Loucy (cell line): ENCODE measurements around the gene RBP2.

Experiments
- H2AFZ ChIP-seq: fragments of 200-600 bp; sonication (generic); 2 replicates; pipeline ENCODE4 v1.6.0; 2016; ENCODE audit warnings: antibody characterized with exemption, mild to moderate bottlenecking, low read length, moderate library complexity
- H3F3A ChIP-seq: fragments of 200-600 bp; 2 replicates; pipeline ENCODE4 v1.6.0; 2016; ENCODE audit warnings: antibody characterized with exemption, low read depth, mild to moderate bottlenecking
- H3K27me3 ChIP-seq: fragments of 200-600 bp; sonication (generic); 2 replicates; pipeline ENCODE4 v1.6.1; 2014; ENCODE audit warnings: low read length, mild to moderate bottlenecking; ENCODE audit not compliant: insufficient read depth, poor library complexity, severe bottlenecking
- H3K36me3 ChIP-seq: fragments of 200-600 bp; sonication (generic); 2 replicates; pipeline ENCODE4 v1.6.1; 2016; ENCODE audit warnings: low read length; ENCODE audit not compliant: insufficient read depth
- H3K4me1 ChIP-seq: fragments of 200-600 bp; sonication (generic); 2 replicates; pipeline ENCODE4 v1.5.1; 2014; ENCODE audit warnings: low read length, mild to moderate bottlenecking; ENCODE audit not compliant: insufficient read depth, poor library complexity, severe bottlenecking
- H3K4me2 ChIP-seq: fragments of 200-600 bp; sonication (generic); 2 replicates; pipeline ENCODE4 v1.6.0; 2014; ENCODE audit warnings: antibody characterized with exemption, low read length, low read depth, mild to moderate bottlenecking; ENCODE audit not compliant: poor library complexity, severe bottlenecking
- H3K4me3 ChIP-seq: fragments of 200-600 bp; sonication (generic); 2 replicates; pipeline ENCODE4 v1.5.1; 2014; ENCODE audit warnings: low read length, mild to moderate bottlenecking, mixed read lengths; ENCODE audit not compliant: poor library complexity, severe bottlenecking
- H3K79me2 ChIP-seq: fragments of 200-600 bp; sonication (generic); 2 replicates; pipeline ENCODE4 v1.6.1; 2014; ENCODE audit warnings: low read length; ENCODE audit not compliant: insufficient read depth
- H3K9ac ChIP-seq: fragments of 200-600 bp; sonication (generic); 2 replicates; pipeline ENCODE4 v1.6.0; 2014; ENCODE audit warnings: mild to moderate bottlenecking, low read depth, low read length, moderate library complexity; ENCODE audit not compliant: poor library complexity, severe bottlenecking
- H3K9me2 ChIP-seq: fragments of 200-600 bp; sonication (generic); replicated peaks from 2 replicates; pipeline ENCODE4 v1.6.1; 2016; ENCODE audit warnings: low read depth, low read length, mixed read lengths
- H3K9me3 ChIP-seq: fragments of 200-600 bp; sonication (generic); 2 replicates; pipeline ENCODE4 v1.6.1; 2014; ENCODE audit warnings: mild to moderate bottlenecking, antibody characterized with exemption, low read length, low read depth; ENCODE audit not compliant: insufficient read depth
- H4K20me1 ChIP-seq: fragments of 200-600 bp; sonication (generic); 2 replicates; pipeline ENCODE4 v1.6.0; 2014; ENCODE audit warnings: antibody characterized with exemption, low read length, mild to moderate bottlenecking; ENCODE audit not compliant: insufficient read depth, poor library complexity, severe bottlenecking
- CTCF ChIP-seq: fragments of 200-600 bp; sonication (generic); conservative IDR thresholded peaks from 2 replicates; pipeline ENCODE4 v1.5.1; 2014; ENCODE audit warnings: mild to moderate bottlenecking, antibody characterized with exemption, low read length
- EZH2phosphoT487 ChIP-seq: fragments of 200-600 bp; IDR thresholded peaks from 2 replicates; pipeline ENCODE4 v1.6.1; 2018; ENCODE audit warnings: antibody characterized with exemption, mild to moderate bottlenecking, moderate library complexity, borderline replicate concordance

The RBP2 gene

GRCh38 chr3:139460529-139460928, 15.8 kb downstream of the RBP2 start:
- Histone ChIP-seq H3K4me3 (no peak overlapping the region), H3K36me3 (no peaks in the 10 kb centered on the region), H3K9me2 (no peaks in the 10 kb centered on the region), H3K4me2 (no peak overlapping the region), H3K9ac (no peak overlapping the region), H4K20me1 (no peaks in the 10 kb centered on the region), H3F3A (no peaks in the 10 kb centered on the region), H3K27me3 (no peaks in the 10 kb centered on the region), H3K4me1 (no peaks in the 10 kb centered on the region), H2AFZ (no peak overlapping the region), H3K9me3 (no peaks in the 10 kb centered on the region), H3K79me2 (no peaks in the 10 kb centered on the region)
- TF ChIP-seq CTCF (no peak), EZH2phosphoT487 (no peak)

GRCh38 chr3:139460076-139460475, 16.2 kb downstream of the RBP2 start:
- Histone ChIP-seq H3K27me3 (no peaks in the 10 kb centered on the region), H3K9me3 (no peaks in the 10 kb centered on the region), H3K9me2 (no peaks in the 10 kb centered on the region), H3K9ac (no peak overlapping the region), H3K36me3 (no peaks in the 10 kb centered on the region), H2AFZ (no peak overlapping the region), H3K79me2 (no peaks in the 10 kb centered on the region), H3K4me1 (no peaks in the 10 kb centered on the region), H3K4me3 (no peak overlapping the region), H3F3A (no peaks in the 10 kb centered on the region), H3K4me2 (no peak overlapping the region), H4K20me1 (no peaks in the 10 kb centered on the region)
- TF ChIP-seq CTCF = no peak
- no peak for TF ChIP-seq EZH2phosphoT487

- TF ChIP-seq CTCF (no peak), EZH2phosphoT487 (no peak)
- no peaks in the 10 kb centered on the region for H3K27me3 ChIP-seq
- H3K4me2 ChIP-seq = no peak overlapping the region
- no peak overlapping the region for H3K9ac ChIP-seq
- H3K9me2 ChIP-seq = no peaks in the 10 kb centered on the region
- H4K20me1 ChIP-seq = no peaks in the 10 kb centered on the region
- no peaks in the 10 kb centered on the region for H3F3A ChIP-seq
- no peak overlapping the region for H2AFZ ChIP-seq
- no peak overlapping the region for H3K4me3 ChIP-seq
- no peaks in the 10 kb centered on the region for H3K9me3 ChIP-seq
- H3K36me3 ChIP-seq = no peaks in the 10 kb centered on the region
- no peaks in the 10 kb centered on the region for H3K4me1 ChIP-seq
- no peaks in the 10 kb centered on the region for H3K79me2 ChIP-seq
These were observed 18.0 kb downstream of the RBP2 start for GRCh38 chr3:139458348-139458747.
